A549 (cell line): Measurements from ENCODE around the gene ITGB2. TPM values are rescaled to one million over a fixed set of nuclear protein-coding genes. Genes with fewer than 3 reads are reported as not detected.
A peak's percentile ranks its signal among the peaks of the same experiment; 100 is the strongest.

ENCODE experiments used
- ATAC-seq, 2 experiments: fragments of 200-7000 bp in 1 of 2; fragments of >200 bp in 1 of 2; cut with Nextera tagmentation in 1 of 2; cut with Tn5 transposase in 1 of 2; 3 replicates each; pipeline versions ENCODE4 v1.8.0 to v1.9.1; 2018 to 2020; ENCODE audit warnings: mild to moderate bottlenecking in 1 of 2, moderate library complexity in 1 of 2
- CTCF ChIA-PET: fragments of 300-600 bp; sonication (Branson Sonifier 250); formaldehyde crosslinking; extraction: SDS; loops from one replicate; lab custom pipeline; 2021; ENCODE audit warnings: antibody characterized with exemption, inconsistent platforms; lab: Yijun Ruan, JAX
- POLR2A ChIA-PET: fragments of 350-600 bp; formaldehyde crosslinking; extraction: SDS; loops from one replicate; lab custom pipeline; 2021; ENCODE audit warnings: antibody characterized with exemption, inconsistent platforms; lab: Yijun Ruan, JAX
- DNase-seq, 2 experiments: peaks; one replicate each; pipeline versions ENCODE4 v3.0.0 to v3.0.0-alpha.2; 2011 to 2016; ENCODE audit warnings: low read depth in 1 of 2, low spot score in 1 of 2
- FAIRE-seq: peaks from 2 replicates; lab custom pipeline; 2011; peaks lifted over from hg19 to GRCh38; lab: Jason Lieb, UNC
- H3K27ac ChIP-seq, 2 experiments: fragments of >200 bp; sonication (Bioruptor Twin); formaldehyde crosslinking; 3 replicates each; pipeline ENCODE4 v1.5.1; 2016 to 2017
- H3K4me1 ChIP-seq: fragments of >200 bp; sonication (Bioruptor Twin); formaldehyde crosslinking; 3 replicates; pipeline ENCODE4 v1.6.1; 2016
- H3K4me2 ChIP-seq: fragments of >200 bp; sonication (Bioruptor Twin); formaldehyde crosslinking; 3 replicates; pipeline ENCODE4 v1.6.1; 2016
- H3K4me3 ChIP-seq: fragments of >200 bp; sonication (Bioruptor Twin); formaldehyde crosslinking; 3 replicates; pipeline ENCODE4 v1.5.1; 2016
- H3K9me3 ChIP-seq: fragments of >200 bp; sonication (Bioruptor Twin); formaldehyde crosslinking; 3 replicates; pipeline ENCODE4 v1.6.1; 2016
- CHD2 ChIP-seq: fragments of 150-350 bp; IDR thresholded peaks from 2 replicates; pipeline ENCODE4 v1.6.1; 2014; ENCODE audit warnings: low read length; ENCODE audit not compliant: partially characterized antibody
- FOSB ChIP-seq: fragments of 250-450 bp; sonication (Bioruptor Pico); IDR thresholded peaks from 2 replicates; pipeline ENCODE4 v1.5.0; 2020; ENCODE audit warnings: mild to moderate bottlenecking, moderate library complexity
- HES2 ChIP-seq: fragments of >200 bp; sonication (Bioruptor Twin); formaldehyde crosslinking; IDR thresholded peaks from 2 replicates; pipeline ENCODE4 v1.6.1; 2016
- JUNB ChIP-seq: fragments of >200 bp; sonication (Bioruptor Twin); formaldehyde crosslinking; IDR thresholded peaks from 2 replicates; pipeline ENCODE4 v1.6.1; 2016
- PHF8 ChIP-seq: fragments of 200-600 bp; sonication (generic); IDR thresholded peaks from 2 replicates; pipeline ENCODE4 v1.6.1; 2016; ENCODE audit warnings: low read depth, mild to moderate bottlenecking, antibody characterized with exemption, moderate library complexity, borderline replicate concordance
- POLR2A ChIP-seq: IDR thresholded peaks from 2 replicates; pipeline ENCODE4 v1.6.1; 2012; ENCODE audit warnings: mild to moderate bottlenecking, low read length
- RAD21 ChIP-seq, 2 experiments: fragments of >200 bp in 1 of 2; sonication (Bioruptor Twin) in 1 of 2; formaldehyde crosslinking in 1 of 2; IDR thresholded peaks in 1 of 2; conservative IDR thresholded peaks in 1 of 2; 2 replicates in 1 of 2; 3 replicates in 1 of 2; pipeline ENCODE4 v1.6.1; 2012 to 2018; ENCODE audit warnings: inconsistent platforms in 1 of 2
- RNF2 ChIP-seq: fragments of 200-600 bp; sonication (generic); IDR thresholded peaks from 2 replicates; pipeline ENCODE4 v1.6.1; 2016; ENCODE audit warnings: low read depth, mild to moderate bottlenecking, antibody characterized with exemption, moderate library complexity, borderline replicate concordance
- SMC3 ChIP-seq: fragments of >200 bp; sonication (Bioruptor Twin); formaldehyde crosslinking; IDR thresholded peaks from 3 replicates; pipeline ENCODE4 v1.6.1; 2018; ENCODE audit warnings: inconsistent platforms
- TFCP2L1 ChIP-seq: fragments of 250-450 bp; sonication (Bioruptor Pico); IDR thresholded peaks from 2 replicates; pipeline ENCODE4 v1.5.0; 2021; ENCODE audit warnings: mild to moderate bottlenecking
- TP53 ChIP-seq: fragments of 250-450 bp; sonication (Bioruptor Pico); IDR thresholded peaks from 2 replicates; pipeline ENCODE4 v1.5.0; 2021; ENCODE audit warnings: mild to moderate bottlenecking, moderate library complexity
- WGBS: methylation state at CpG from one replicate; pipeline ENCODE4 v1.1.6; 2017; ENCODE audit errors: missing lambda C conversion rate; 5-methylcytosine and 5-hydroxymethylcytosine counted together
- polyA plus RNA-seq, 4 experiments: library from polyadenylated mRNA; depleted of rRNA in 3 of 4; stranded (reverse); fragments of >200 nt; fragmentation: RNase III in 1 of 4; extraction: RNeasy Plus Mini Kit Qiagen cat#74134 plus additional on column Dnase treatment in 1 of 4; gene quantifications; 2 replicates in 3 of 4; 3 replicates in 1 of 4; pipeline ENCODE4 v1.2.3, GENCODE V29; 2011 to 2017
- TF ChIP-seq, protein P1 (sequence below): fragments of 200-600 bp; sonication (generic); IDR thresholded peaks from 2 replicates; pipeline ENCODE4 v1.6.1; 2016; ENCODE audit warnings: antibody characterized with exemption, mild to moderate bottlenecking, moderate library complexity
- TF ChIP-seq, protein P2 (sequence below): fragments of >200 bp; sonication (Bioruptor Twin); formaldehyde crosslinking; IDR thresholded peaks from 3 replicates; pipeline ENCODE4 v1.5.1; 2016

The ITGB2 gene
- polyA plus RNA-seq, 2 of the 4 experiments (the other 2 are of a cell fraction) = 0.46 to 0.59 TPM

GRCh38 chr21:44893948-44894656, 26.6 kb downstream of the ITGB2 start:
- no peak for ATAC-seq
- POLR2A ChIA-PET = no interaction called here
- H3K4me1 ChIP-seq = no peaks in the 10 kb centered on the region
- WGBS = 72% methylated on average over 11 of the region's 15 CpGs
- TF ChIP-seq JUNB = no peak
- TF ChIP-seq TFCP2L1 (CRISPR knock-in tag) = no peak
- H3K9me3 ChIP-seq = no peaks in the 10 kb centered on the region
- H3K4me2 ChIP-seq = no peak overlapping the region
- no peak for FAIRE-seq
- no peak for DNase-seq
- H3K4me3 ChIP-seq = no peak overlapping the region
- H3K27ac ChIP-seq = peak overlapping the region in 1 of 2 experiments; percentile 71; a peak in 2 of 6 replicates
- CTCF ChIA-PET = interaction anchor here (1.0 to 6.4 kb wide), 16 partner anchors 11 to 243 kb away, joined by 3 to 50 read pairs (median 4); no protein-coding TSS in a partner anchor

DNA sequence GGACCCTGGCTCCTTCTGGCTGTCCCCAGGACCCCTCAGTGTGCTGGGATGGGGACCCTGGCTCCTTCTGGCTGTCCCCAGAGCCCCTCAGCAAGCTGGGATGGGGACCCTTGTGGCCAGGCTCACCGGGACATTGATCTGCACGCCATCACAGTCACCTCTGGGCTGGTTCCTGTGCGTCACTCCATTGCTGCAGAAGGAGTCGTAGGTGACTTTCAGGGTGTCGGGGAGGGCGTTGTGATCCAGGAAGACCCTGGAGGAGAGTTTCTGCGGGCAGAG, 27.5 kb downstream of the ITGB2 start:
- H3K4me3 ChIP-seq = no peak overlapping the region
- CTCF ChIA-PET = interaction anchor here (0.6 to 6.4 kb wide), 20 partner anchors 9 to 244 kb away, joined by 3 to 50 read pairs (median 4); no protein-coding TSS in a partner anchor
- ATAC-seq = peak in 1 of 2 experiments; percentile 8; a peak in 1 of 6 replicates

GRCh38 chr21:44892536-44893277, 28.0 kb downstream of the ITGB2 start:
- no peaks in the 10 kb centered on the region for H3K4me1 ChIP-seq
- DNase-seq (no peak), FAIRE-seq (no peak), ATAC-seq (peak; percentile 75 to 90)
- H3K9me3 ChIP-seq = no peaks in the 10 kb centered on the region
- 28% methylated on average over 13 of the region's 15 CpGs for WGBS
- no peak overlapping the region for H3K4me2 ChIP-seq
- H3K4me3 ChIP-seq = no peak overlapping the region
- CTCF ChIA-PET = interaction anchor here (0.6 to 6.4 kb wide), 19 partner anchors 8 to 246 kb away, joined by 3 to 50 read pairs (median 4); no protein-coding TSS in a partner anchor
- POLR2A ChIA-PET = interaction anchor here (0.8 kb wide), 1 partner anchor 91 kb away, joined by 4 read pairs; the partner anchor contains the start of gene UBE2G2
- H3K27ac ChIP-seq = peak overlapping the region; percentile 28 to 71; a peak in 4 of 6 replicates
- TF ChIP-seq, protein P1, sequence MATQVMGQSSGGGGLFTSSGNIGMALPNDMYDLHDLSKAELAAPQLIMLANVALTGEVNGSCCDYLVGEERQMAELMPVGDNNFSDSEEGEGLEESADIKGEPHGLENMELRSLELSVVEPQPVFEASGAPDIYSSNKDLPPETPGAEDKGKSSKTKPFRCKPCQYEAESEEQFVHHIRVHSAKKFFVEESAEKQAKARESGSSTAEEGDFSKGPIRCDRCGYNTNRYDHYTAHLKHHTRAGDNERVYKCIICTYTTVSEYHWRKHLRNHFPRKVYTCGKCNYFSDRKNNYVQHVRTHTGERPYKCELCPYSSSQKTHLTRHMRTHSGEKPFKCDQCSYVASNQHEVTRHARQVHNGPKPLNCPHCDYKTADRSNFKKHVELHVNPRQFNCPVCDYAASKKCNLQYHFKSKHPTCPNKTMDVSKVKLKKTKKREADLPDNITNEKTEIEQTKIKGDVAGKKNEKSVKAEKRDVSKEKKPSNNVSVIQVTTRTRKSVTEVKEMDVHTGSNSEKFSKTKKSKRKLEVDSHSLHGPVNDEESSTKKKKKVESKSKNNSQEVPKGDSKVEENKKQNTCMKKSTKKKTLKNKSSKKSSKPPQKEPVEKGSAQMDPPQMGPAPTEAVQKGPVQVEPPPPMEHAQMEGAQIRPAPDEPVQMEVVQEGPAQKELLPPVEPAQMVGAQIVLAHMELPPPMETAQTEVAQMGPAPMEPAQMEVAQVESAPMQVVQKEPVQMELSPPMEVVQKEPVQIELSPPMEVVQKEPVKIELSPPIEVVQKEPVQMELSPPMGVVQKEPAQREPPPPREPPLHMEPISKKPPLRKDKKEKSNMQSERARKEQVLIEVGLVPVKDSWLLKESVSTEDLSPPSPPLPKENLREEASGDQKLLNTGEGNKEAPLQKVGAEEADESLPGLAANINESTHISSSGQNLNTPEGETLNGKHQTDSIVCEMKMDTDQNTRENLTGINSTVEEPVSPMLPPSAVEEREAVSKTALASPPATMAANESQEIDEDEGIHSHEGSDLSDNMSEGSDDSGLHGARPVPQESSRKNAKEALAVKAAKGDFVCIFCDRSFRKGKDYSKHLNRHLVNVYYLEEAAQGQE = no peak
- TF ChIP-seq RAD21 (conservative IDR thresholded peaks at IDR 0.05 in 1 of 2, IDR thresholded peaks at IDR 0.05 in 1 of 2) (peak; percentile 58 to 60), SMC3 (peak; percentile 77), HES2 (no peak)
- TF ChIP-seq, protein P2, sequence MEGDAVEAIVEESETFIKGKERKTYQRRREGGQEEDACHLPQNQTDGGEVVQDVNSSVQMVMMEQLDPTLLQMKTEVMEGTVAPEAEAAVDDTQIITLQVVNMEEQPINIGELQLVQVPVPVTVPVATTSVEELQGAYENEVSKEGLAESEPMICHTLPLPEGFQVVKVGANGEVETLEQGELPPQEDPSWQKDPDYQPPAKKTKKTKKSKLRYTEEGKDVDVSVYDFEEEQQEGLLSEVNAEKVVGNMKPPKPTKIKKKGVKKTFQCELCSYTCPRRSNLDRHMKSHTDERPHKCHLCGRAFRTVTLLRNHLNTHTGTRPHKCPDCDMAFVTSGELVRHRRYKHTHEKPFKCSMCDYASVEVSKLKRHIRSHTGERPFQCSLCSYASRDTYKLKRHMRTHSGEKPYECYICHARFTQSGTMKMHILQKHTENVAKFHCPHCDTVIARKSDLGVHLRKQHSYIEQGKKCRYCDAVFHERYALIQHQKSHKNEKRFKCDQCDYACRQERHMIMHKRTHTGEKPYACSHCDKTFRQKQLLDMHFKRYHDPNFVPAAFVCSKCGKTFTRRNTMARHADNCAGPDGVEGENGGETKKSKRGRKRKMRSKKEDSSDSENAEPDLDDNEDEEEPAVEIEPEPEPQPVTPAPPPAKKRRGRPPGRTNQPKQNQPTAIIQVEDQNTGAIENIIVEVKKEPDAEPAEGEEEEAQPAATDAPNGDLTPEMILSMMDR = peak; percentile 68

More for the DNA sequence above, 27.5 kb downstream of the ITGB2 start:
- TF ChIP-seq PHF8 (no peak), RNF2 (no peak), FOSB (CRISPR knock-in tag) (no peak), POLR2A (no peak), CHD2 (no peak), TP53 (CRISPR knock-in tag) (no peak)
- Histone ChIP-seq H3K4me1 (no peaks in the 10 kb centered on the region), H3K27ac (peak overlapping the region; percentile 28 to 71; a peak in 4 of 6 replicates), H3K4me2 (no peak overlapping the region), H3K9me3 (no peaks in the 10 kb centered on the region)
- DNase-seq (no peak), FAIRE-seq (no peak)
- 78% methylated on average over 7 of the region's 7 CpGs for WGBS
- POLR2A ChIA-PET = no interaction called here
